ENCODE data around the gene RFLNA.

The RFLNA gene

GRCh38 chr12:124273630-124274029 lies 21.3 kb upstream of the RFLNA start:
- no peak for TF ChIP-seq CTCF (IDR thresholded peaks at IDR 0.05)
- Histone ChIP-seq H3K27ac (no peak overlapping the region), H3K4me3 (no peak overlapping the region)
- DNase-seq (ENCODE audit: low spot score): no peak

- TF ChIP-seq CTCF (IDR thresholded peaks at IDR 0.05): no peak
- no peak overlapping the region for H3K4me3 ChIP-seq
- H3K27ac ChIP-seq: no peak overlapping the region
- no peak for DNase-seq (ENCODE audit: low spot score)
Observed at GRCh38 chr12:124276337-124276736, 18.6 kb upstream of the RFLNA start.

- TF ChIP-seq CTCF (IDR thresholded peaks at IDR 0.05): no peak
- no peak for DNase-seq (ENCODE audit: low spot score)
- Histone ChIP-seq H3K4me3 (no peak overlapping the region), H3K27ac (no peak overlapping the region)
Observed at GRCh38 chr12:124277394-124278241, 17.3 kb upstream of the RFLNA start.

GRCh38 chr12:124278389-124279101 lies 16.3 kb upstream of the RFLNA start:
- no peak for TF ChIP-seq CTCF (IDR thresholded peaks at IDR 0.05)
- no peak overlapping the region for H3K27ac ChIP-seq
- DNase-seq (ENCODE audit: low spot score): no peak
- H3K4me3 ChIP-seq: no peak overlapping the region

GRCh38 chr12:124279315-124279714 lies 15.6 kb upstream of the RFLNA start:
- Histone ChIP-seq H3K27ac (no peak overlapping the region), H3K4me3 (no peak overlapping the region)
- no peak for TF ChIP-seq CTCF (IDR thresholded peaks at IDR 0.05)
- no peak for DNase-seq (ENCODE audit: low spot score)

- no peak overlapping the region for H3K4me3 ChIP-seq
- DNase-seq (ENCODE audit: low spot score): no peak
- no peak for TF ChIP-seq CTCF (IDR thresholded peaks at IDR 0.05)
- H3K27ac ChIP-seq: no peak overlapping the region
Observed at GRCh38 chr12:124279846-124280360, 15.0 kb upstream of the RFLNA start.

All from coronary artery (tissue), 2 donors.